ENCODE measurements around the gene IER3. TPM values are rescaled to one million over a fixed set of nuclear protein-coding genes. Genes with fewer than 3 reads are reported as not detected.

IER3 gene
- total RNA-seq, 2 experiments from 2014 or later, result 5.7 to 5.8 TPM

- ChIA-PET POLR2A (interaction anchor here (0.9 to 1.8 kb wide), 8 partner anchors 11 to 248 kb away, joined by 3 to 6 read pairs (median 3); partner anchors contain the start of genes MRPS18B and PPP1R10), CTCF (interaction anchor here (2.3 to 2.5 kb wide), 2 partner anchors 11 to 63 kb away, joined by 7 to 8 read pairs; no protein-coding TSS in a partner anchor)
- H3K36me3 ChIP-seq (ENCODE audit: insufficient read depth, low read length), result peaks cover 25% of the 10 kb centered on the region
- peak overlapping the region in 1 of 2 donors; percentile 76 for H3K27ac ChIP-seq (ENCODE audit: low read depth in 1 of 2, low read length in 2 of 2)
- no peak for TF ChIP-seq CTCF (IDR thresholded peaks at IDR 0.05)
- H3K4me3 ChIP-seq (ENCODE audit: low read length), result peak overlapping the region; percentile 85
- Mint-ChIP-seq H3K4me1 (ENCODE audit: low read depth) (peaks cover 64% of the 10 kb centered on the region), H3K27ac (peak overlapping the region; percentile 87), H3K9me3 (no peaks in the 10 kb centered on the region), H3K4me3 (peak overlapping the region; percentile 88), H3K27me3 (no peaks in the 10 kb centered on the region), H3K36me3 (ENCODE audit: low read depth) (peaks cover 42% of the 10 kb centered on the region)
- H3K4me1 ChIP-seq (ENCODE audit: insufficient read depth, low read length), result peaks cover 72% of the 10 kb centered on the region
- ATAC-seq (ENCODE audit: poor library complexity), result no peak
- H3K9me3 ChIP-seq (ENCODE audit: control insufficient read depth in 1 of 2, insufficient read depth in 1 of 2, low read length in 2 of 2), result no peaks in the 10 kb centered on the region
- no peak for DNase-seq
- intact Hi-C loops (cut with DNase I, micrococcal nuclease), result loop anchor here (5.0 to 10.0 kb wide), 3 partner anchors 85 to 345 kb away; no protein-coding TSS in a partner anchor
- no peaks in the 10 kb centered on the region for H3K27me3 ChIP-seq (ENCODE audit: control insufficient read depth in 1 of 2, insufficient read depth in 2 of 2, low read length in 2 of 2)
Measured at GRCh38 chr6:30741789-30742315, 2.5 kb downstream of the IER3 start.

GRCh38 chr6:30741063-30741779 is 3.1 kb downstream of the IER3 start:
- Histone ChIP-seq H3K27me3 (ENCODE audit: control insufficient read depth in 1 of 2, insufficient read depth in 2 of 2, low read length in 2 of 2) (no peaks in the 10 kb centered on the region), H3K27ac (ENCODE audit: low read depth in 1 of 2, low read length in 2 of 2) (peak overlapping the region in 1 of 2 donors; percentile 9), H3K4me3 (ENCODE audit: low read length) (peak overlapping the region; percentile 85), H3K36me3 (ENCODE audit: insufficient read depth, low read length) (peaks cover 25% of the 10 kb centered on the region), H3K4me1 (ENCODE audit: insufficient read depth, low read length) (peaks cover 79% of the 10 kb centered on the region), H3K9me3 (ENCODE audit: control insufficient read depth in 1 of 2, insufficient read depth in 1 of 2, low read length in 2 of 2) (no peaks in the 10 kb centered on the region)
- ATAC-seq (ENCODE audit: poor library complexity), result no peak
- intact Hi-C loops (cut with DNase I, micrococcal nuclease), result loop anchor here (5.0 to 10.0 kb wide), 3 partner anchors 86 to 346 kb away; no protein-coding TSS in a partner anchor
- ChIA-PET CTCF (interaction anchor here (2.1 to 2.5 kb wide), 3 partner anchors 10 to 62 kb away, joined by 7 to 14 read pairs (median 8); no protein-coding TSS in a partner anchor), POLR2A (interaction anchor here (0.9 to 1.2 kb wide), 4 partner anchors 11 to 247 kb away, joined by 3 to 4 read pairs (median 4); no protein-coding TSS in a partner anchor)
- H3K36me3 Mint-ChIP-seq (ENCODE audit: low read depth), result peaks cover 45% of the 10 kb centered on the region
- H3K27me3 Mint-ChIP-seq, result no peaks in the 10 kb centered on the region
- peak overlapping the region; percentile 88 for H3K4me3 Mint-ChIP-seq
- H3K27ac Mint-ChIP-seq, result peak overlapping the region; percentile 87
- no peaks in the 10 kb centered on the region for H3K9me3 Mint-ChIP-seq
- no peak for TF ChIP-seq CTCF (IDR thresholded peaks at IDR 0.05)
- H3K4me1 Mint-ChIP-seq (ENCODE audit: low read depth), result peaks cover 69% of the 10 kb centered on the region
- DNase-seq, result no peak

- H3K36me3 ChIP-seq (ENCODE audit: insufficient read depth, low read length), result peaks cover 31% of the 10 kb centered on the region
- Mint-ChIP-seq H3K27ac (peak overlapping the region; percentile 59), H3K27me3 (no peaks in the 10 kb centered on the region), H3K9me3 (no peaks in the 10 kb centered on the region), H3K4me1 (ENCODE audit: low read depth) (peaks cover 76% of the 10 kb centered on the region), H3K4me3 (peak overlapping the region; percentile 52), H3K36me3 (ENCODE audit: low read depth) (peaks cover 52% of the 10 kb centered on the region)
- no peaks in the 10 kb centered on the region for H3K27me3 ChIP-seq (ENCODE audit: control insufficient read depth in 1 of 2, insufficient read depth in 2 of 2, low read length in 2 of 2)
- TF ChIP-seq CTCF (IDR thresholded peaks at IDR 0.05), result no peak
- CTCF ChIA-PET, result interaction anchor here (0.7 to 2.1 kb wide), 3 partner anchors 10 to 65 kb away, joined by 3 to 14 read pairs (median 3); no protein-coding TSS in a partner anchor
- DNase-seq (no peak), ATAC-seq (ENCODE audit: poor library complexity) (no peak)
- H3K4me3 ChIP-seq (ENCODE audit: low read length), result no peak overlapping the region
- H3K4me1 ChIP-seq (ENCODE audit: insufficient read depth, low read length), result peaks cover 86% of the 10 kb centered on the region
- intact Hi-C loops (cut with DNase I, micrococcal nuclease), result loop anchor here (5.0 to 10.0 kb wide), 3 partner anchors 87 to 347 kb away; no protein-coding TSS in a partner anchor
- H3K9me3 ChIP-seq (ENCODE audit: control insufficient read depth in 1 of 2, insufficient read depth in 1 of 2, low read length in 2 of 2), result no peaks in the 10 kb centered on the region
- POLR2A ChIA-PET, result interaction anchor here (0.7 to 1.0 kb wide), 3 partner anchors 13 to 74 kb away, joined by 3 to 4 read pairs (median 3); partner anchors contain the start of gene DHX16
- H3K27ac ChIP-seq (ENCODE audit: low read depth in 1 of 2, low read length in 2 of 2), result no peak overlapping the region
Measured at GRCh38 chr6:30740540-30740870, 3.8 kb downstream of the IER3 start.

All from CD4-positive, alpha-beta T cell (primary cell).